NCI-H1092 (cell line): Measurements from ENCODE around the gene TP53TG3C.
"Not testable (repeated sequence)": the region's sequence is repeated elsewhere in the genome, so short reads cannot be mapped to it uniquely, and the experiment has no call there.

ENCODE experiments used
- DNase-seq: peaks from one replicate; lab custom pipeline; 2025; lab: John Stamatoyannopoulos, UW

TP53TG3C gene

GRCh38 chr16:33193926-33194325 lies at the start of gene TP53TG3C:
Gene TP53TG3C, plus strand, starts transcription at chr16:33194226. Its CDS starts 68 bp downstream, at chr16:33194294.
- not testable (repeated sequence) for DNase-seq
